Activated T-cell treated with anti-CD3 and anti-CD28 coated beads for 48 hours (primary cell): ENCODE results near the gene TTLL12.

Experiments
- DNase-seq: peaks from one replicate; pipeline ENCODE4 v3.0.0-alpha.2; 2020; ENCODE audit warnings: low read depth

The TTLL12 gene

DNA sequence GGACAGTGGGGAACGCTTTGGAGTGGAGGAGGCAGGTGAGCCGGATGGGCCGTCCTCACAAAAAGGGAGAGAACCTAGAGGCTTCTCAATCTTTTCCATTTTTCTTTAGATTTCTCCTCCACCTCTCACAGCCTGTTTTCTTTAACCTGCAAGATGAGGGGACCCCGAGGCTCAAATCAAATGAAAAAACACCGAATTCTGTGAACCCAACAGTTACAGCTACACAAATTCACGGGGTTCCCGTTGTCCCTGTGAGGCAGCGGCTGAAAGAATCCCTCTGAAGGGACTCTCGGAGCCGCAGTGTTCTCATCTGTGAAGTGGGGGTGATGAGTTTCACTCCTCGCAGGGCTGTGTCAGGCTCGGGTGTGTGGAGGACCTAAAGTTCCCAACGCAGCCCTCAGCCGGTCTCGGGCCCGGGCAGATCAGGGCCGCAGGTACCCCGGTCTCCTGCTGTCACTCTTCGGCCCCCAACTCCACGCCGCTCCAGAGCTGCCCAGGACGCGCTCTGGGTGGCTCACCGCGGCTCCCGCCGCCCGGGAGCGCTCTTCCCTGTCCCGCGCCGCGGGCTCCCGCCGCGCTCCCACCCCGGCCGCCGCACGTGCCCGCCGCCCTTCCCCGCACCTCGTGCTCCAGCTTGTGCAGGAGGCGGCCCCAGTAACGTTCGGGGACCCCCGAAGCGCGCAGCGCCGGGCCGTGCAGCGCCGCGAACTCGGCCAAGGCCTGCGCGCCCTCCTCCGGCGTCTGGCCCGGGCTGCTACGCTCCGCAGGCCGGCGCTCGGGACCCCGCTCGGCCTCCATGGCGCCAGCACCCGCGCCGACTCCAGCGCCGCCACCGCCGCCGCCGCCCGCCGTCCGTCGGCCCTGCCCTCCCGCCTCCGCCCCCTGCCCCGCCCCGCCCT is at the start of gene TTLL12:
TSS of gene TTLL12 (minus strand) at position 863 of the 899 bp plus-strand sequence. CDS start at position 798, 65 bp downstream.
- DNase-seq: peak; percentile 58

GRCh38 chr22:43235445-43236409 is 48.8 kb upstream of the TTLL12 start:
- DNase-seq: no peak

DNA sequence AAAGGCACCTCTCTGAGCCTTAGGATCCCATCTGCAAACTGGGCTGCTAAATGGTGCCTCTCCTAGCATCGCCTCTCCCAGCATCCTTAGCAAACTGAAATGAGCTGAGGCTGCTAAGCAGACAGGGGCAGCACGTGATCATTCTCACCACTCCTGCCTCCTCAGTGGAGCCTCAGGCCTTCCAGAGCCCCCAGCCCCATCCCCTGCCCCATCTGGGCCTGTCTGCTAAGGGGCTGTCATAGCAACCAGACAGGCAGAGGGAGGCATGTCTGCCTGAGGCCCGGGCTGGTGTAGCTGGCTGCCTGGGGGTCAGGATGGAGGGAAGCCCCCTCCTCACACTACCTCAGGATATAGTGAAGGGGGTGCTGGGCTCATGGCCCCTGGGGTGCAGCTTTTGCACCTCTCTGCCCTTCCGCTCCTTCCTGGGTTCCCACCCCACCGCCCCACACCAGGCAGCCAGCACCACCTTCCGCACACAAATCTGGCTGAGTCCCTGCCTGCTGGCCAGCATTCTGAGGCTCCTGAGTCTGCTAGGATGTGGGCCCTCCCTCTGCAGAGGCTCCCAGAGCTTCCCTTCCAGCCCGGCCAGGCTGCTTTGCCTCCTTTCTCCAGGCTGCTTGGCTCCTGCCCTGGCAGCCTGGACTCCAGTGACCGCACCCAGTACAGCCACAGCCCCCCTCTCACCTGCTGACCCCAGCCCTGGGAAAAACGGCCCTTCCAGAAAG is 47.5 kb upstream of the TTLL12 start:
- no peak for DNase-seq

DNA sequence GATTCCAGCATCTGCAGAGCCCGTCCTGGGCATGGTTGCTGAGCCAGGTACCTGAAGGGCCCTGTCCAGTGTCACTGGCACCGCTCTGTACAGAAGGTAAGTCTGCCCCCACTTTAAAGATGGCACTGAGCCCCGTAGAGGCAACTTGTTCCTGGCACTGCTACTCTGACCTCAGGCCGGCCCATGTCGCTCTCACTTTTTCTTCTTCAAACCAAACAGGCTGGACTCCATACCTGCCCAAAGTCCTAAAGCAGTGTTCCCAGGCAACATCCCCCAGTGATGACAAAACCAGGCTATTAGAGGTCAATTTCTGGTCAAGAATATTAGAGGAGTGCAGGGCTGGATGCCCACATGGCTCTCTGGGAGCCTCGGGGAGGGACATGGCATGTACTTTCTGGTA is 46.6 kb upstream of the TTLL12 start:
- DNase-seq: no peak

DNA sequence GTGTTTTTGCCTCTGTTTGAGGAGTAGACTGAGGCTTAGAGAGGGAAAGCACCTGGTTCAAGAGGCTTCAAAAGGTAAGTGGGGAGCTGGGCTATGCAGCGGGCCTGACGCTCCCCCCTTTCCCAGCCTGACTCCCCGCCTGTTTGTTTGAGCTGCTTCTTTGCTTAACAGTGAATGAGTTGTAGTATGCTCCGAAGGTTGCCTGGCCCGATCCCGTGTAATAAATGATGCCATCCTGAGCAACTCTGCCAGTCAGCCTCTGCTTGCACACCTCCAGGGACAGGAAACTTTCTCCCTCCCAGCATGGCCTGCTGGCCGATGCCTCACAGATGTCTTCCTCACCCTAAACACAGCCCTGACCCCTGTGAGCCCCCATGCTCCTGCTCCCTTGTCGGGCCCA is 45.5 kb upstream of the TTLL12 start:
- no peak for DNase-seq

GRCh38 chr22:43231724-43232034 is 44.7 kb upstream of the TTLL12 start:
- DNase-seq: no peak

- DNase-seq: peak; percentile 61
Measured at GRCh38 chr22:43230971-43231723, 44.2 kb upstream of the TTLL12 start.

DNA sequence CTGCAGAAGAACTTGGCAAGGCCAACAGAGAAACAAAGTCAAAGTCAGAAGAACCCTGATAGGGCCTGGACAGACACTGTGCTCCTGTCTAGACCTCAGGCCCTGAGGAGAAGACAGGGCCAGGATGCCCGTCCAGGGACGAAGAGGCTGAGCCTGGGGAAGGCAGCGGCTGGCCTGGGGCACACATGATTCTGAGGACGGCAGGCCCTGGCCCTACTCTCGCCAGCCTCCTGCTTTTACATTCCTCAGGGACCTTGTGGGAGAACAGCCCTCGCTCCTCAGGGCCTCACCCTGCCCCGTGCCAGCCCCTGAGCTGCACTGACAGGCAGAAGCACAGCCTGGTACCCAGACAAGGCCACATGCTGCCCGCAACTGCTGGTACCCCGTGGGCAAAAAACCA is 43.6 kb upstream of the TTLL12 start:
- no peak for DNase-seq

DNA sequence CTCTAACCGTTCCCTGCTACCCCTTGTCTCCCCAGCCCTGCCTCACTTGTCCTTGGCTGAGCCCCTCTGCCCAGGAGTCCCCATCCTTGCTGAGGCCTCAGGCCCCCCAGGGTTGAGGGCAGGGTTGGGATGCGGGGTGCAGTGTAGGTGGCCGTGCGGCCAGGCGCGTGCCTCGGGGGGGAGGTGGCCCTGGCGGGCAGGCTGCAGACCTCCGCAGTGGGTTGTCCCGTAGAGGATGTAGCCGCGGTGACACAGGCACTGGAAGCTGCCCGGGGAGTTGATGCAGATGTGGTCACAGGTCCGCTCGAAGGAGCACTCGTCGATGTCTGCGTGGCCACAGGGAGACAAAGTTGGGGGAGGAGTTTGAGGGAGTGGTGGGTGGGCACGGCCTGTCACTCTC is 41.9 kb upstream of the TTLL12 start:
- no peak for DNase-seq

DNA sequence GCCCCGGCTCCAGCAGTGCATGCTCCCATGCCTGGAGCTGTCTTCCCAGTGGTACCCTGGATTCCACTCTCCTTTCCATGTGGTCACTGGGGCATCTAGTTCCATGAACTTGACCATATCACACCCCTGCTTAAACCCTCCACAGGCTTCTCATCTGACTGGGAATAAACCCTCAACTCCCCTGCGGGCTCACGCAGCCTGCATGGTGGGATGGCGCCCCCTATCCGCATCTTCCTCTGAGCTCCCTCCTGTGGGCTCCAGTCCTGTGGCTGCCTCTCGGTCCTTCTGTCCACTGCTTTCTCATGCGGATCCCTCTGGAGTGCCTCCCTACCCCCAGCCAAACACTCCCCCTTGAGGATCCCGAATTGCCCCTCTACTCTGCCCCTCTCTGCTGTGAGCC is 41.4 kb upstream of the TTLL12 start:
- DNase-seq: peak; percentile 30

DNA sequence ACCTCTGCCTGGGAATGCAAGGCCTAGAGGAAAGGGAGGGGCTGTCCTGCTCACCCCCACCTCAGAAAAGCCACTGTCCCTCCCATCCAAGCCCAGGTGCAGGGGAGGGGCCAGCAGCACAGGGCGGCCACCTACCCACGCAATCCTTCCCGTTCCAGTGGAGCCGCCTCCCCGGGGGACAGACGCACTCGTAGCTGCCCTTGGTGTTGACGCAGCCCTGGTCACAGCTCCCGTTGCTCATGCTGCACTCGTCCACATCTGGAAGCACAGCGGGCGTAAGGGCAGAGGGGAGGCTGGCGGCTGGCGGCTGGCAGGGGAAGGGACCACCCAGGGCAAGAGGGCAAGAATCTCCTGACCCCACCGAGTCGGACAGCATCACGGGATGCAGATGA is 40.3 kb upstream of the TTLL12 start:
- no peak for DNase-seq

GRCh38 chr22:43226377-43227238 is 39.7 kb upstream of the TTLL12 start:
- no peak for DNase-seq

DNA sequence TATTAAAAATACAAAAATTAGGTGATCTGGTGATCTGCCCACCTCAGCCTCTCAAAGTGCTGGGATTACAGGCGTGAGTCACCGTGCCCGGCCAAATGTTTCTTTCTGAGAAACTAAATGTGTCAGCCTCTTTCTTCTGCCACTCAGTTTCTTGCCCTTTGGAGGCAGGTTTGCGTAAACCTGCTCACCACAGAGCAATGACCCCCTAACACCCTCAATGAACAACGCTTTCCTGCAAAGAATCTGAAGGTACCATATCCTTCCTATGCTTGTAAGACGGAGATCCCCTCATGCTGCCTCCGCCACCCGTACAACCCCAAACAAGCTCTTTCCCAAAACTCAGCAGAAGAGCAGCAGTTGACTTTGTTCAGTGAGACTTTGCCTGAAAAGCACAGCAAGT is 38.7 kb upstream of the TTLL12 start:
- no peak for DNase-seq

GRCh38 chr22:43222987-43223386 is 36.1 kb upstream of the TTLL12 start:
- DNase-seq: no peak

GRCh38 chr22:43222262-43222661 is 35.3 kb upstream of the TTLL12 start:
- no peak for DNase-seq

DNA sequence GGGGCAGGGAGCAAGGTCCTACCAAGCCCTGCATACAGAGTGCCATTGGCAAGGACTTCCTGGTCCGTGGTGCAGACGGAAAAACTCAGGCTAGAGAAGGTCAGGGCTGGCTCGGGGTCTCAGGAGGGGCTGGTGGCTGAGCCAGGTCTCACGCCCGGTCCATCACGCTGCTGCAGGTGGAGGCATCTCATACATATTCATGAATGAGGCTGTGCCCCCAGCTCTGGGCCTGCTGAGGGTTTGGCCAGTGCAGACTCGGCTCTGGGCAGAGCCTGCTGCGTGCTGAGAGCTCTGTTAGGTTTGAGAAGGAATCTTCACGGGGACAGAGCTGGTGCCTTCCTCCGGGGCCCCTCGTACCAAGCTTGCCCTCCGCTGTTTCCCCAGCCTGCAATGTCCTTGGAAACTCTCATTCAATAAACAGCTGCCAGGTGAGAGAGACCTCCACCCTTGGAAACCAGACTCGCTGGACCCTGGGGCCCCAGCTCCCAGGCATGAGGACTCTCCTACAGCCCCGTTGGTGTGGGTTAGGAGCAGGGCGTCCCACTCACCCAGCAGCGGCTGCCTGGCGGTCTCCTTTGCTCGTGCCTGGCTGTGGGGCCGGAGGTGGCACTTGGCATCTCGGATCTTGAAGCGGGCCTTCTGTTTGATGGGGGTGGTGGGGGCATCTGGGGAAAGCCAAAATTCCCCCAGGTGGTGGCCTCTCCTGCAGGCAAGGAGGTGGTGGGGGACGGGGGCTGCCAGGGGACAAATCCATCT is 33.9 kb upstream of the TTLL12 start:
- no peak for DNase-seq

DNA sequence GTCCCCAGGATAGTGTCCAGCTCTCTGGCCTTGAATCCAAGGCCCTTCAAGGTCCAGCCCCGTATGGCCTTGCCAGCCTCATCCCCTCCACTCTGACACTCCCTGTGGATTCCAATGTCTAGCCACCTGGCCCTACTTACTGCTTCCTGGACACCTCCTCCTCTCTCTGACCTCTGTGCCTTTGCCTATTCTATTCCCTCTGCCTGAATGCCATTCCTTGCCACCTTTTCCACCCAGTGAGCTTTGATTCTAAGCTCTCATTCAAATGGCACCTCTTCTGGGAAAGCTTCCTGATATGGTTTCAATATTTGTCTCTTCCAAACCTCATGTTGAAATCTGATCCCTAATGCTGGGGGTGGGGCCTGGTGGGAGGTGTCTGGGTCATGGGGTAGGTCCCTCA is 31.9 kb upstream of the TTLL12 start:
- no peak for DNase-seq

GRCh38 chr22:43217285-43218030 is 30.5 kb upstream of the TTLL12 start:
- DNase-seq: no peak

GRCh38 chr22:43216738-43217137 is 29.8 kb upstream of the TTLL12 start:
- DNase-seq: no peak
